ENCODE measurements around the gene HOXD10.

The HOXD10 gene

DNA sequence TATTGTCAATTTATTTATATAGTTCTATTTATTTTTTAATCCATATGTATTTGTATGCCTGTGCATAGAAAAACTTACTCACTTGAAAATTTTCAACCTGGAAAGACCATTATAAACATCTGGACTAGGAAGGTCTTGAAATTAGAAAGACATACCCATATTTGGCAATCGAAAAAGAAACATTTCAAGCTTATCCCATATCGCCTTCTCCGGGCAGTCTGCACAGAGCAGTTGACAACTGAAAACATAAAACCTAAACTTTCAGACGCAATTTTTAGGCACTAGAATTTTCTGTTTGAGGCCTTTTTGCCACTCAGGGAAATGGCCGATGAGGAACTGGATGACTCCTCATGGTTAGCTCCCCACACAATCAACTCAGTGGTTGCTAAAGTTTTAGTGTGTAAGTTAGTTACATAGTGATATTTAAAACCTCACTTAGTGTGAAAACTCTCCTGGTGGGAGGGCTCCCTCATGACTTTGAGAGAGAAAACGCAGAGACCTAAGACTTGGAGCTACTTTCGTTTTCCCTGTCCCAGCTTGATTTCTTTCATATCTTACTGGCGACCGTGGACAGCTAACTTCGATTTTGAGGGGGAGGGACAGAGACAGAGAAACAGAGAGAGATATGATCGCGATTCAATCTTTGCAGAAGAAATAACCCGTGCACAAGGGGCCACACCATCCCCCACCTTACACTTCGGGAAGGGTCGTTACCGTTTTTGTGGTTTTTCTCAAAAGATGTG is 20.2 kb upstream of the HOXD10 start:
- DNase-seq = no peak

DNA sequence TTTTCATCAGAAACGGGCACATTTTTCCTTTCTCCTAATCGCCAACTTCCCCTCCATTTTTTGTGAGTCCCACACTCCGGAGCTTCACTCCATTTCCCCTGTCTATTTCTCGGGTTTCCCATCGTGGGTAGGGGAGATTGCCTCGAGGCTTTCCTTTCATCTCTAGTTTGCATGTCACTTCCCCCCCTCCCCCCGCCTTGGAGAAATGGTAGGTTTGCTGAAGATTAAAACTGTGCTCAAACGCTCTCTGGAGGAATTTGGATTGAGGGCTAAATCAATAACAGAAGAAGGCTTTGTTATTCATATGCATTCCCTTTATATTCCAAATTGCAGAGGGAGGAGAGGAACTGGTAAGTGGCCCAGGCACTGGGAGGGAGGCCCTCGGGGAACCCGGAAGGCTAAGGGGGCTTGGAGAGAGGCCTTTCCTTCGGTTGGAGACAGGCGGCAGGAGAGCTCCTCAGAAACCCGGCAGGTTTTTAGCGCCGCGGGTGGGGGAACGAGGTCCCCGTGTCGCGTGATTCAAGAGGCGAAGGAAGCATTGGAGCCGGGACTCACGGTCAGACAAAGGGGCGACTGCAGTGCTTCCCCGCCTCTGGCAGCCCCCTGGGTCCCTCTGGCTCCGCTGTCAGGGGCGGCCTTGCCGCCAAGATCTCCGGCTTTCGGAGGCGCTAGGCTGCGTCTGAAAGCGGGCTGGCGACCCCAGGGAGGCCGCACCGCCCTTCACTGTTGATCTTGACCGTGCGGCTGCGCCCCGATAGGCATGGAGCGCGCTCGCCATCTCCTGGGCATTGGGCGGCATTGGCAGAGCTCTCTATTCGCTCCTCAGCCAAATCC is 19.4 kb upstream of the HOXD10 start:
- peak; percentile 34 to 59 for DNase-seq

DNA sequence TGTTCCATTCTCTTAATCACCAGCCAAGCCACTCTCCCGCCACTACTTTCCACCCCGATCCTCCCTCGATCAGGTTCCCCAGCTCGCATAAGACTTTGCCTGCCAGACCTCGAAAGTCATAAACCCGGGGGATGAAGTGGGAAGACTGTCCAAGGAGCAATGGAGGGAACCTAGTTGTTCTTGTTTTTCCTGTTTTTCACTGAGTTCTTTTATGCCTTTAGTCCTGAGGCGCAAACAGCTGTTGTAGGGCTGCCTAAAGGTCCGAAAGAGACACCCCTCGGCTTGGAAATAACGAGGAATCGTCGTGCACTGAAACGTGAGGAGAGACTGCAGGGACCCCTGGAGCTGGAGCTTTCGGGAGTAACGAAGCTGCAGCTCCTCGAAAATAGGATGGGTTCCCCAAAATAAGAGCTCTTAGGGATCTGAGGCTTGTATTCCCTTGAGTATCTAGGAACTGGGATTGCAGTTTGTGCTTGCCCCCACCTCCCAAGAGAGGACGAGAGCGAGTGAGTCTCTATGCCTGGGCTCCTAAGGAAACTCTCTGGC is 18.7 kb upstream of the HOXD10 start:
- DNase-seq = no peak

DNA sequence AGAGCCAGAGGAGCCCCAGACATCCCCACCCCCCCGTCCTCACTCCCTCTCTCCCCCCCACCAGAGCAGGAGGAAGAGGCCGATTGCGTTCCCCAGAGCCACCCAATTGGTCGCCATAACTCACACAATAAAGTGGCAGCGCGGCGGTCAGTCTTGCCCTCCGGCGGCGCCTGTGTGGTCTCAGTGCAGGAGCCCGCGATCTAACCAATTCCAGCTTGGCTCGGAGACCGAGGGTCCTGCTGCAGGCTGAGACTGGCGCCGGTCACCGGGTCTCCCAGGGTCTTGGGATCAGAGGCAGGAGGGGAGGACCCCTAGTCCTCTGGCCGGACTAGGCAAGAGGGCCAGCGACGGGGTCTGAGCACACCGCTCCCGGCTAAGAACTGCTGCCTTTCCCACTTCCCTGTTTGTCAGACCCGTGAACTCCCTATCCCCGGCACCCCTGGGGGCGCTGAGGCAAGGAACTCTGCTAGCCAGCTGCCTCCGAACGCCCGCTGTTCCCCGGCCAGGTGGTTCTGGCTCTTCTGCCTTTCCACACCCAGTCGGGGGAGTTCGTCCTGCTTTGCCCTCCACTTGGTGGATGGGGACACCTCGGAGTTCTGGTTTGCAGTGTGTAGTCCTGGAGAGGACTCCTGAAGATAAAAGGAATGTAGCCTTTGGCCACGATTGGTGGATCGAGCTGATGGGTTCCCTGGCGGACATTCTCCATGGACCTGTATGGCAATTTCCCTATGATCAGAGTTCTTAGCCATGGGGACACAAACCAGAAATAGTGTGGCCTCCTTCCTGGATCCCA is 18.0 kb upstream of the HOXD10 start:
- no peak for DNase-seq

DNA sequence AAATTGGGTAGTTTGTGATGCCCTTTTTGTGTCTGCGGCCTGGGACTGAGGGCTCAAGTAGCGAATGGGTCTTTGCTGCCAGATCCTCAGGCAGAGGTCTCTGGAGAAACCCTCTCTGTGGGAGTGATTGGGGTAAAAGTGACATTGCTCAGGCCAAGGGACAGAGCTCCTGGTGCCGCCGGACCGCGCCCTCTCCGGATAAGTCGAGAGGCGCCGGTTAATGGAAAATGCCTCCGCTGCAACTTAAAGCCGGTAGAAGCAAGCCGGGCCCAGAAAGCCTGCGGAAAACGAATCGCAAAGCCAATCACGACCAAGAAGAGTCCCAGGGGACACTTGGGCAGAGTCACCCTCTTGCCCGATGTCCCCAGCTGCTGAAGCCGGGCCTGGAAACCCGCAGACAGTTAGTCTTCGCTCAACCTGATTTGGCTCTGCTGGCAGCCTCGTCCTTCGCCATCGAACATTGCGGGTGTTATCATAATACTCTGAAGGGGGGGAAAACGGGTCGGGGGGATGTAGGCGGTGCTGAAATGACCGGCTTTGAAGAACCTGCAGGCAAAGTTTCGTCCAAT is 17.3 kb upstream of the HOXD10 start:
- no peak for DNase-seq

DNA sequence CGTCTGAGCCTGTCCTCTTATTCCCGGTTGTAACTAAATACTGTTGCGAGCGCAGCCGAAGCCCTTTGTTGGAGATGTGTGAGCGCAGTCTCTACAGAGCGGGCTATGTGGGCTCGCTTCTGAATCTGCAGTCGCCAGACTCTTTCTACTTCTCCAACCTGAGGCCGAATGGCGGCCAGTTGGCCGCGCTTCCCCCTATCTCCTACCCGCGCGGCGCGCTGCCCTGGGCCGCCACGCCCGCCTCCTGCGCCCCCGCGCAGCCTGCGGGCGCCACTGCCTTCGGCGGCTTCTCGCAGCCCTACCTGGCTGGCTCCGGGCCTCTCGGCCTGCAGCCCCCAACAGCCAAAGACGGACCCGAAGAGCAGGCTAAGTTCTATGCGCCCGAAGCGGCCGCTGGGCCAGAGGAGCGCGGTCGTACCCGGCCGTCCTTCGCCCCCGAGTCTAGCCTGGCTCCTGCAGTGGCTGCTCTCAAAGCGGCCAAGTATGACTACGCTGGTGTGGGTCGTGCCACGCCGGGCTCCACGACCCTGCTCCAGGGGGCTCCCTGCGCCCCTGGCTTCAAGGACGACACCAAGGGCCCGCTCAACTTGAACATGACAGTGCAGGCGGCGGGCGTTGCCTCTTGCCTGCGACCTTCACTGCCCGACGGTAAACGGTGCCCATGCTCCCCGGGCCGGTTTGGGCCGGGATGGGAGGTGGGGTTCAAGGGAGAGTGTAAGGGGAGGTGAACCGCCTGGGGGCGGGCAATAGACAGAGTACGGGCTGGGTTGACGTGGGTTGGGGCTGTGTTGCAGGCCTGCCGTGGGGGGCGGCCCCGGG is 16.6 kb upstream of the HOXD10 start, which contains the start of gene HOXD12:
Gene HOXD12, plus strand, starts transcription at position 68 of the 819 bp plus-strand sequence. Its CDS starts 7 bp downstream, at position 75.
- no peak for DNase-seq

DNA sequence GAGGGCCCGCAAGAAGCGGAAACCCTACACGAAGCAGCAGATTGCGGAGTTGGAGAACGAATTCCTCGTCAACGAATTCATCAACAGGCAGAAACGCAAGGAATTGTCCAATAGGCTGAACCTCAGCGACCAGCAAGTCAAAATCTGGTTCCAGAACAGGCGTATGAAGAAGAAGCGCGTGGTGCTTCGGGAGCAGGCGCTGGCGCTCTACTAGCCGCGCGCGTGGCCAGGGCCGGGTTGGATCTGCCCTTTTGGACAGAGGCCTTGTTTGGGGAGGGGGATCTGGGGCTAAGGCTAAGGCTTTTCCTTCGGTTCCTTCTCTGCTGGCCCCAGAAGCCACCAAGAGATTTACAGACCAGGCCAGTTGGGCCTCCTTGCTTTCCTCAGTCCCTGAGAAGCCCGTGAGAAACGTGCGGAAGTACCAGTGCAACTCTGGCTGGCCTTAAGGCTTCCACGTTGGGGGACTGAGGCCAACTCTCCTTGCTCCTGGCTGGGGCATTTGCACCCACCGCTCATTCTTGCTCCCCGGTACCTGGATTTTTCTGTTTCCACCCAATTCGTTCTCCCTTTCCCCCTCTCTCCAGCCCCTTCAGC is 15.9 kb upstream of the HOXD10 start:
- DNase-seq = no peak

DNA sequence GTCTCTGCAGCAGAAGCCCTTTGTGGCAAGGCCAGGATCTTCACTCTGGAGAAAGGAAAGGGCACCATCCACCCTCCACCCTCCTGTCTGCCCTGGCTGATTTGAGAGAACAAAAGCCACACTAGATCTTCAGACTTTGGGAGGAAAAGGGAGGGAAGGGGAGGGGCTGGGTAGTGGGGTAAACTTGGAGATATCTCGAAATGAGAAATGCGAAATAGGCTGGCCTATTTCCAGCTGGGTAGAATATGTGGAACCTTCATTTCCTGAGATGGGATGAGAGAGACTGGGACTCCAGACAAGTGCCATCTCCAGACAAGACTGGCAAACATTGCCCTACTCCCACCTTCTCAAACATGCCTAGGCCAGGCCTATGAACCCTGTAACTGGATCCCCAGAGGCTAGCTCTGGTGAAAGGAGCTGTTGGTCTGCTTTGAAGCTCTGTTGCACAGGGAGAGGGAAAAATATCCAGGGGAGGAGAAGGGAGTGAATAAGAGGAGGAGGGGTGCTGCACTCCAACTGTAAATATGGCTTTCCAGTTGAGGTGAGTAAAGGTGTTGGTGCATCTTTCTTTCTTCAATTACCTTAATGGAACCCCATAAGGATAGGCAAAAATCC is 15.3 kb upstream of the HOXD10 start:
- no peak for DNase-seq

DNA sequence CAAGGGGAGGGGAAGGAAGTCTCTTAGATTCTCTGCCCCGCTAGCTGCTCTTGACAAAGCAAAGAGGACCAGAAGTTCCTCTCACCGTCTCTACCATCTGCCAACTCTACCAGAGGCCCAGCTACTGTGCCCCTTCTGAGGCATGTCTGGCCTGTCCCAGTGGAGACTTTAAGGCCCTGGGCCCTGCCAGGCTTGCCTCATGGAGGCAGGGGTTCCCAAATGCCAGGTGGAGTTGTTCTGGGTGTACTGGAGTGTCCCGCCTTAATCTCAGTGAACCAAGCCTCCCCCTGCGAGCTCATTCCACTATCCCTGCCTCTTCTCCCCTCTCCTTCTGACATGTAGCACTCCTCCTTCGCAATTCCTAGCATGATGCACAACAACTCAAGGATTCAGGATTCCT is 14.7 kb upstream of the HOXD10 start:
- no peak for DNase-seq

DNA sequence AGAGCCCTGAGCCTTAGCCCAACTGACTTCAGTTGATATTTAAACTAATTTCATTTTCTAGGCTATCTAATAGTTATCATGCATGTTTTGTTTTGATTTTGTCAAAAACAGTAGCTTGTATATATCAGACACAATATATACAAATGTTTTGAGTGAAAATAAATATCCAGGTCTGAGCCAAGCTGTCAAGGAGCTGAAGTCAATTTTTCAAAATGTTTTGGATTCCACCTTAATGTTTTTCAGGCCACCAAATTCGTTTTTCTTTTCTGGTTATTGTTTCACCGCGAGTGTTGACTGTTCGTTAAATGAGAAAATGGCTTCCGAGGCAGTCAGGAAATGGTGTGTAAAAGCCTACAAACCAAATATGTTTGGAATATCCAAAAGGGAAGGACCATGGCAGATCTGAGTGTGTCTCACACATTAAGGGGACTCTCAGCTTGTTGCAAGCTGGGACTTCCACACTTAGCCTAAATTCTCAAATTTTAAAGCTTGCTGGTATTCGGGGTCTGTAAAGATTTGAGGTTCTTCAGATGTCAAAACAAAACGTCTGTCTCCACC is 14.2 kb upstream of the HOXD10 start:
- no peak for DNase-seq

DNA sequence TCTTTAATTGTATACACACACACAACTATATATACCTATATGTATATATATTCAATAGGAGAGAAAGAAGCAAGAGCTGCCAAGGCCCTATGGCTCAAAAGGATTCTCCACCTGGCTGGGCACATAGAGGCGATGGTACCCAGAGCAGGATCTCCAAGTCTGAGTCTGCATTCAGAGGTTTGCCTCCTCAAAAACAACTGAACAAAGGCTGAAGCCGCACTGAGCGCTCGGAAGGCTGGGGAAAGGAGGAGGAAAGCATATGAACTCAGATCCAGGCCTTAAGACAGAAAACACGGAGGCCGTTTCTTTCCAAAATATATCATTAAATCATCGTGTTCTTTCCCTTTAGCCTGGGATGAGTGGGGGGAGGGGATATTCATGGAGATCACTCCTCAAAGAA is 13.4 kb upstream of the HOXD10 start:
- DNase-seq = no peak

DNA sequence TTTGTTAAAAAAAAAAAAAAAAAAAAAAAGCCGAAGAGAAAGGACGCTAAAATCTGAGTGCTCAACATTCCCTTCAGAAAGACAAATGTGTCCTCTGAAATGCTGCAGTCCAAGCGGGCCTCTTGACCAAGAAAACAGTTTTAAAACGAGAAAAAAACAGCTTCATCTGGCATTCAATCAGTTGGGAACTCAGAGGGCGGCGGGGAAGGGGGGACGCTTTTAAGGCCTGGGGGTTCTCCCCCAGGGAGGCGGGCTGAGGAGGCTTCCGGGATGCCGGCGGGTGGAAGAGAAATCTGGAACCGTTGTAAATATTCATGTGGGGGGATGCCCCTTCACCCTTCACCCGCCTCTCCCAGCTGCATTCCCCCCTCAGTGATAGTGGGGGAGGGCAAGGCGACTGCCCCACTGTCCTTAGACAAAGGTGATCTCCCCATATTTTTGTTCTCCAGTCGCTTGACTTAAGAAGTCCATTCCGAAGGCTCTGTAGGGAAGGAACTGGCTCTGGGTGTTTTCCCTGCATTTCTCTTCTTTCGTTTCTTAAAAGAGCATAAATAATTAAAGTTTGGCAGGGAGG is 12.7 kb upstream of the HOXD10 start:
- no peak for DNase-seq

DNA sequence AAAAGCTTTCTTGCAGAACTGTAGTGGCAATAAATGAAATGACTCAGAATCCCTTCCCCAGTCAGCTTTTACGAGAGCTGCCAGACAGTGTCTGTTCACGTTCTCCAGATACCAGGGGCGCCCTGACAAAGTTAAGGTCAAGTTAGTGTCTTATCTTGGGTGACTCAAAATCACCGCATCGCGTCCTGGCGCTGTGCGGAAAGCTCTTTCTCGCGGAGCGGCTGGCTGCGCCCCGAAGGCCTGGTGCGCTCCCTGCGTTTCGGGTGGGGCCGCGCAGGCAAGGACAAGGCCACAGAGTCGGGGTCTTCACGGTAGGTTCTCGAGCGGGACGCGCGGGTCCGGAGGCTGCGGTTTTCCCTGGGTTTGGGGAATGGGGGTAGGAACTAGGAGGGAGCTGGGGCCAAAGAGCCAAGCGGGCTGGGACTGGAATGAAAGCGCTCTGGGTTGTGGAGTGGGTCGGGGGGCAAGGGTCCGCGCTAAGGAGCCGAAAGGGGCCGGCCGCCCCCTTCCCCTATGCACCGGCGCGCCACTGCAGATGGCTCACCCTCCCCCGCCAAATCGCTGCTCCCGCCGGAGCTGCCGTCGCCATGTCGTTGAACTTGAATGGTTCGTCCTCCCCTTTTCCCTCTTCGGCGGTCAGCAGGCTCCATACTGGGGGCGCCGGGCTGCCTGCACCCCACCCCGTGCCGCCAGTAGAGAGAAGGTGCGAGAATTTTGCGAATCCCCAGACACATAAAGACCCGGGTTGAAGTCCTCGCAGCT is 12.1 kb upstream of the HOXD10 start:
- no peak for DNase-seq

DNA sequence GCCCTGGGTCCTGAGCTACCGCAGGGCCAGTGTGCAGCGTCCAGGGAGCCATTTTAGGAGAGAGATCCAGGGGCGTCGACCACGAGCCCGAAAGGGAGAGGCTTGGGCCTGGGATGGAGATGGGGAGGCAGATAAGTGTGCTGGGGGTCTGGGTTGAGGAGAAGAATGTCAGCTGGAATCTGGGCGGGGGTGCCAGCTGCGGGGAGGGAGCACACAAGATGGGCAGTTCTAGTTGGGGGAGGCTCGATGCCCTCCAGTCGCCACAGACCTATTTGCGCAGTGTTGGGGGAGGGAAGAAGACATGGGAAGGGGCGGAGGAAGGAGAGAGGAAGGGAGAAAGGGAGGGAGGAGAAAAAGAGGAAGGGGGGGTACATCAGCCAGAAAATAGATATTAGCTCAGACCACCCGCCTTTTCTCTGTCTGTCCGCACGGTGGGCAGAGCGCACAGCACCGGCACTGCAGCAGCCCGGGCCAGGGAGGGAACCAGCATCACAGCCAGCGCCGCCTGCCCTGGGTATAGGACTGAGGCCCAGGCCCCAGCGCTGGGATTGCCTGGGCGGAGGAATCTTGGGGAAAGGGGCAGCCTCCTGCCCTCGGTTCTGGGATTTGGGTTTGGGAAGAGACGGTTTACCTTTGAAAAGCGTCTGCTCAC is 11.4 kb upstream of the HOXD10 start:
- DNase-seq = no peak

DNA sequence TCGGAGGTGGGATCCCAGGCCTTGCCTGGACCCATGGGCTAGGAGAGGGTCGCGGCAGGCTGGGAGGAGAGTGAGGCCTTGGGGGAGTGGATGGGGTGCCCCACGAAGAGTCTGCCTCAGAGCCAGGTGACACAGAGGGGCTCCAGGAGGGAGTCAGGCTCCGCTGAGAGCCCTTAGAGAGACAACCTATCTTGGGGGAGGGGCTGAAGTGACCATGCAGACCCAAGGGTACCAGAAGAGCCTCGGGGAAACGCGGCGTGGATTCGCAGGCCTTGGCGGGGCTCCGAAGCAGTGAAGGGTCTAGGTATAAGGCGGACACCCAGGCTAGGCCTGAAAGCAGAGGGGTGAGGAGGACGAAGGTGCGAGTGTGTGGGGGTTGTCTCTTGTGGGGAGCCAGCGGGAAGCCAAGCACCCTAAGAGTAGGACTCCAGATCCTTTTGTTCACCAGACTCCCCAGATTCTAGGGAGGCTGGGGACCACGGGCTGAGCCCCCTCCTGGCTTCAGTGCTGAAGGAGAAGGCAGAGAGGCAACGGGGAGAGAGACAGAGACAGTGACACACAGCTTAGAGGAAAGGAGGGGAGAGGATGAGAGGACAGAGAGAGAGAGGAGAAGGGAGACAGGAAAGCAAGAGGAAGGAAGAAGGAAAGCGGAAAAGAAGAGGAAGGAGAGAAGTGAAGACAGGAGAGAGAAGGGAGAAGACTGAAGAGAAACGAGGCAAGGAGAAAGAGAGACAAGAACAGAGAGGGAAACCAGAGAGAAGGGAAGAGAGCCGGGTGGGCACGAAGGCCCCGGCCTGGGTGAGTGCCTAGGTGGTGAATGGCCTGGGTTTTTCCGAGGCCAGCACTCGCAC is 10.6 kb upstream of the HOXD10 start:
- DNase-seq = no peak

DNA sequence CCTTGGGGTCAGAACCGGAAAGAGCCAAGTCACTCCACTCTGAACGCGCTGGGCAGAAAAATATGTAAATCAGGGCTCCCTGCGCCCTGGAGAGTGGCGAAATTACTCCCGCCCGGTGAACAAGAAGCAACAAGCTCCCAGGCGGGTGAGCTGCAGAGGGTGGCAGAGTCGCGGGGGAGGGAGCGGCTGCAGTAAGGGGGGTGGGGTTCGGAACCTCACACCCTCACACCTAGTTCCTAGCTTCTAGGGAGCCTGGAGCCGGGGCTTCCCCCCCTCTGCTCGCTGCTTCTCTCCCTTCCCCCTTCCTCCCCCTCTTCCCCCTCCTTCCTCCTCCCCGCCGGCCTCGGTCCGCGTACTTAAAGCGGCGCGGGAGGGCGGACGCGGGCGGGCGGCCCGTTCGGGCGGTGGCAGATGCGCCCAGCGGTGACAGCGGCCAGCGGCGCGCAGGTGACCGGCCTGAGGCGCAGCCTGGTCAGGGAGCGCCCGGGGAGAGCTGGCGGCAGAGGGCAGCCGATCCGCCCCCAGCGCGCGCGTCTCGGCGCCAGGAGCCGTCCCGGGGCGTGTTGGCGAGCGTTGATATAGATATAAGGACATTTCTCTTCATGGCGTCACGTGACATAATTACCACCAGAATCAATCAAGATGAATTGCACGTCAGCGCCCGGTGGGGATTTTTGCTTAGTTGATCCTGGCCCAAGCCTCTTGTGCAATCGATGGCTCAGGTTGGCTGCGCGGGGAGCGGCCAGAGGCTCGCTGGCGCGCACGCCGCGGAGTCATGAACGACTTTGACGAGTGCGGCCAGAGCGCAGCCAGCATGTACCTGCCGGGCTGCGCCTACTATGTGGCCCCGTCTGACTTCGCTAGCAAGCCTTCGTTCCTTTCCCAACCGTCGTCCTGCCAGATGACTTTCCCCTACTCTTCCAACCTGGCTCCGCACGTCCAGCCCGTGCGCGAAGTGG is 9.7 kb upstream of the HOXD10 start, which contains the start of gene HOXD11:
Gene HOXD11, plus strand, starts transcription at position 700 of the 959 bp plus-strand sequence. Its CDS starts 76 bp downstream, at position 776.
- no peak for DNase-seq

All from stimulated activated CD4-positive, alpha-beta T cell treated with anti-CD3 and anti-CD28 coated beads, Interleukin-4, amount 100 ng/mL, for 4 hours (primary cell).